Measurements from ENCODE around the gene CLSTN1. TPM values are rescaled to one million over a fixed set of nuclear protein-coding genes. Genes with fewer than 3 reads are reported as not detected.

The CLSTN1 gene
- polyA plus RNA-seq, 3 donors = 23.2 to 28.8 (median 28.8) TPM

GRCh38 chr1:9853249-9853595 lies 29.5 kb upstream of the CLSTN1 start:
- WGBS, 3 donors = 75 to 100% (median 89%) methylated on average over 4 of the region's 4 CpGs

GRCh38 chr1:9852410-9853248 lies 28.9 kb upstream of the CLSTN1 start:
- WGBS, 3 donors = 66 to 87% (median 68%) methylated on average over 12 of the region's 12 CpGs
- no peak overlapping the region for H3K27ac ChIP-seq (ENCODE audit: low read depth, low read length)

More at GRCh38 chr1:9853249-9853595, 29.5 kb upstream of the CLSTN1 start:
- H3K27ac ChIP-seq (ENCODE audit: low read depth, low read length) = no peak overlapping the region

GRCh38 chr1:9852004-9852403 lies 28.2 kb upstream of the CLSTN1 start:
- 72 to 83% (median 73%) methylated on average over 6 to 8 of the region's 8 CpGs for whole genome bisulfite sequencing, 3 donors
- H3K27ac ChIP-seq (ENCODE audit: low read depth, low read length) = no peak overlapping the region

GRCh38 chr1:9850442-9851162 lies 26.8 kb upstream of the CLSTN1 start:
- H3K27ac ChIP-seq (ENCODE audit: low read depth, low read length) = no peak overlapping the region
- WGBS, 3 donors = 42 to 56% (median 52%) methylated on average over 18 of the region's 18 CpGs

GRCh38 chr1:9849691-9850441 lies 26.1 kb upstream of the CLSTN1 start:
- H3K27ac ChIP-seq (ENCODE audit: low read depth, low read length) = no peak overlapping the region
- WGBS, 3 donors = 65 to 85% (median 67%) methylated on average over 20 of the region's 20 CpGs

- WGBS, 3 donors = 46 to 67% (median 54%) methylated on average over 8 of the region's 8 CpGs
- no peak overlapping the region for H3K27ac ChIP-seq (ENCODE audit: low read depth, low read length)
Observed at GRCh38 chr1:9848022-9848421, 24.3 kb upstream of the CLSTN1 start.

GRCh38 chr1:9847269-9847668 lies 23.5 kb upstream of the CLSTN1 start:
- 94 to 98% (median 95%) methylated on average over 2 of the region's 2 CpGs for WGBS, 3 donors
- no peak overlapping the region for H3K27ac ChIP-seq (ENCODE audit: low read depth, low read length)

GRCh38 chr1:9846611-9847171 lies 22.9 kb upstream of the CLSTN1 start:
- WGBS, 3 donors = 84 to 91% (median 87%) methylated on average over 17 of the region's 17 CpGs
- H3K27ac ChIP-seq (ENCODE audit: low read depth, low read length) = no peak overlapping the region

GRCh38 chr1:9845914-9846313 lies 22.1 kb upstream of the CLSTN1 start:
- WGBS, 3 donors = 60 to 86% (median 67%) methylated on average over 9 of the region's 9 CpGs
- H3K27ac ChIP-seq (ENCODE audit: low read depth, low read length) = no peak overlapping the region

GRCh38 chr1:9844756-9845155 lies 21.0 kb upstream of the CLSTN1 start:
- WGBS, 3 donors = 74 to 91% (median 85%) methylated on average over 7 of the region's 7 CpGs
- no peak overlapping the region for H3K27ac ChIP-seq (ENCODE audit: low read depth, low read length)

- WGBS, 3 donors = 53 to 76% (median 55%) methylated on average over 12 of the region's 12 CpGs
- H3K27ac ChIP-seq (ENCODE audit: low read depth, low read length) = no peak overlapping the region
Observed at GRCh38 chr1:9844106-9844505, 20.3 kb upstream of the CLSTN1 start.

GRCh38 chr1:9843576-9843945 lies 19.8 kb upstream of the CLSTN1 start:
- 62 to 83% (median 75%) methylated on average over 7 of the region's 7 CpGs for WGBS, 3 donors
- H3K27ac ChIP-seq (ENCODE audit: low read depth, low read length) = no peak overlapping the region

GRCh38 chr1:9842781-9843575 lies 19.2 kb upstream of the CLSTN1 start:
- WGBS, 3 donors = 43 to 64% (median 47%) methylated on average over 19 to 20 of the region's 20 CpGs
- no peak overlapping the region for H3K27ac ChIP-seq (ENCODE audit: low read depth, low read length)

- WGBS, 3 donors = 39 to 54% (median 50%) methylated on average over 9 of the region's 9 CpGs
- no peak overlapping the region for H3K27ac ChIP-seq (ENCODE audit: low read depth, low read length)
Observed at GRCh38 chr1:9842073-9842711, 18.4 kb upstream of the CLSTN1 start.

GRCh38 chr1:9841460-9841859 lies 17.7 kb upstream of the CLSTN1 start:
- no peak overlapping the region for H3K27ac ChIP-seq (ENCODE audit: low read depth, low read length)
- WGBS, 3 donors = 96 to 100% (median 97%) methylated on average over 2 of the region's 2 CpGs

GRCh38 chr1:9840176-9840575 lies 16.4 kb upstream of the CLSTN1 start:
- H3K27ac ChIP-seq (ENCODE audit: low read depth, low read length) = no peak overlapping the region
- WGBS, 3 donors = 65 to 79% (median 70%) methylated on average over 3 of the region's 3 CpGs

- H3K27ac ChIP-seq (ENCODE audit: low read depth, low read length) = no peak overlapping the region
- WGBS, 3 donors = 85 to 93% (median 93%) methylated on average over 10 of the region's 10 CpGs
Observed at GRCh38 chr1:9838946-9839345, 15.2 kb upstream of the CLSTN1 start.

- H3K27ac ChIP-seq (ENCODE audit: low read depth, low read length) = no peak overlapping the region
- WGBS, 3 donors = 86 to 89% (median 87%) methylated on average over 5 of the region's 5 CpGs
Observed at GRCh38 chr1:9836632-9836960, 12.8 kb upstream of the CLSTN1 start.

All from adipose tissue (tissue), 3 donors.